DMS153 (cell line): ENCODE results near the gene WNT5B.

Experiments
- DNase-seq: peaks from one replicate; lab custom pipeline; 2025; lab: John Stamatoyannopoulos, UW

The WNT5B gene

GRCh38 chr12:1628666-1629337 lies at the start of gene WNT5B:
Gene WNT5B (plus strand): TSS chr12:1629231. CDS start chr12:1631355, 2,124 bp downstream.
- DNase-seq: no peak

DNA sequence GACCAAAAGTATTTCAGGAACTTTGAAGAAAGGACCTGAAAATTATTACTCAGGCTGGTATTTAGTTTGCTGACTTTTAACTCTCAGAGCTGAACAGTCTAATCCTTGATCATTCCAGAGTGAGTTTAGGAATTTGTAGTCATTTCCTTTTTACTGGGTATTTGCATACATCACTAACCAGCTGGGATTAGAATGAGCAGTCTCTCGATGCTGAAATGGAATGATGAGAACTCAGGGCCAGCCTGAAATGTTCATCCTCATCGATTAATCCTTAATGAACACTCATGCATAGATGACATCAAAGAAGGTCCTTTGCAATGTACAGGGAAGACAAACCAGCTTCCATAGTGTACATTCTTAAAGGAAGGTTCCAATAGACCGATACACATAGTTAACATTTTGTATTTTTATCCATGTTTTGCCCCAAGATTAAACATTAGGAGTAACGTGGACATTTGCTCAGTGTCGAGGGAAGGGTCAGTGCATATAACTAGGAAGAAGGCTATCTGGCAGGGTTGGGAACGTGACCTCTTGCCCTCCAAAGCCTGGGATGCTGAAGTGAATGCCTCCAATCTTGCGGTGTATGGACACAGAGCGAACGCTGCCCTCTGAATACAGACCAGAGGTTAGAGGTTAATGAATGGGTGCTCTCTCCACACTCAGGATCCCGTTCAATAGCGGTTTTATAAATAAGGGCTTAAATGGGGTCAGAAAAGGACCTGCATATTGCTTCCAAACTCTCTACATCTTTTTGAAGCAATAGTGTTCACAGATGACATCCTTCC lies 49.2 kb upstream of the WNT5B start:
- DNase-seq: no peak

DNA sequence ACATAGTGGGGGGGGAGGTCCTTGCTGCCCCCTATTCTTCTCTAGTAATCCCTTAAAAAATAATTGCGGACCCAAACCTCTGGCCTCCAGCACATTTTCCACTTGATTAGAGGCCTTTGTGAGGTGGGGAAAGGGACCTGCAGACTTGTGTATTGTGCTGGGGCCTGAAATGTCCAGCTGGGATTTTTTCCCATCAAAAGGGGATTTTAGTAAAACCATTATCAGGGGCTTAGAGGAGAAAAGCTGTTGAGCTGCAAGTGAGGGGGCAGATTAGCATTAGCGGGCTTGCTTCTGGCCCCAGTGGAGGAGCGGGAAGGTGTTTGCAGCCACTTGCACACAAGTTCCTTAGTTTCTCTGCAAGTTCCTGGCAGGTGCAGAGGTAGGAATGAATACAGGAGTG lies 48.5 kb upstream of the WNT5B start:
- no peak for DNase-seq

- no peak for DNase-seq
These were observed 46.9 kb upstream of the WNT5B start for GRCh38 chr12:1581973-1582708.

- no peak for DNase-seq
These were observed 46.4 kb upstream of the WNT5B start for GRCh38 chr12:1582709-1583050.

GRCh38 chr12:1583421-1584078 lies 45.5 kb upstream of the WNT5B start:
- peak; percentile 79 for DNase-seq

DNA sequence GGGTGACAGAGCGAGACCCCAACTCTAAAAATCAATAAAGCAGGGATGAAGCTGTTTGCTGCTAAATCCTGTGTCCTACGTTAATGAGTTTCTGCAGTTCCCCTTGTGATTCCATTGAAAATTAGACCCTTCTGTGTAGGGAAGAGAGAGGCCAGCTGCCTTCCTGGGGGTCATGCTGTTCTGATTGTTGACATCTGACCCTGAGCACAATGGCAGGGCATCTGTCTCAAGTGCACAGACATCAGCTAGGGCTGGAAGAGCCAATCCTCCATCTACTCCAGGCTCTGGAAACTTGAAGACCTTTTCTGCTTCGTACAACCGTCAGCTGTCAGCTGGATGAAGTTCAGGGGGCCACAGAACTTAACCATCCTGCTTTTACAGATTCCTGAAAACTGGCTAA lies 44.7 kb upstream of the WNT5B start:
- DNase-seq: no peak

GRCh38 chr12:1587927-1588574 lies 41.0 kb upstream of the WNT5B start:
- DNase-seq: no peak

DNA sequence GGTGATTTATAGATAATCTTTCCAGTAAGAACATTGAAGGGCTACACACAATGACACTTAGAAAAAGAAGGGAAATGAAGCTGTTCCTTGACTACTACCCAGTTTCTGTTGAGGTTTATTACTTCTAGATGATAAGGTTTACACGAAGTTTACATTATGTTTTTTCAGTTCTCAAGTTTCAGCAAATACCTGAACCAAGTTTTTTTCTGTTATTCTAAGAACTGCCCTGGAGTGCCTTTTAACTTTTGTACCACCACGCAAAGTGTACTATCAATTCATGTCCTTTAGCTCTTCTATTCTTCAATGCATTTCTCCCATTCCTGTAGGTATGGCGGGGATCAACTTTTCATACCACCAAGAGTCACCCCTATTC lies 40.5 kb upstream of the WNT5B start:
- DNase-seq: no peak

DNA sequence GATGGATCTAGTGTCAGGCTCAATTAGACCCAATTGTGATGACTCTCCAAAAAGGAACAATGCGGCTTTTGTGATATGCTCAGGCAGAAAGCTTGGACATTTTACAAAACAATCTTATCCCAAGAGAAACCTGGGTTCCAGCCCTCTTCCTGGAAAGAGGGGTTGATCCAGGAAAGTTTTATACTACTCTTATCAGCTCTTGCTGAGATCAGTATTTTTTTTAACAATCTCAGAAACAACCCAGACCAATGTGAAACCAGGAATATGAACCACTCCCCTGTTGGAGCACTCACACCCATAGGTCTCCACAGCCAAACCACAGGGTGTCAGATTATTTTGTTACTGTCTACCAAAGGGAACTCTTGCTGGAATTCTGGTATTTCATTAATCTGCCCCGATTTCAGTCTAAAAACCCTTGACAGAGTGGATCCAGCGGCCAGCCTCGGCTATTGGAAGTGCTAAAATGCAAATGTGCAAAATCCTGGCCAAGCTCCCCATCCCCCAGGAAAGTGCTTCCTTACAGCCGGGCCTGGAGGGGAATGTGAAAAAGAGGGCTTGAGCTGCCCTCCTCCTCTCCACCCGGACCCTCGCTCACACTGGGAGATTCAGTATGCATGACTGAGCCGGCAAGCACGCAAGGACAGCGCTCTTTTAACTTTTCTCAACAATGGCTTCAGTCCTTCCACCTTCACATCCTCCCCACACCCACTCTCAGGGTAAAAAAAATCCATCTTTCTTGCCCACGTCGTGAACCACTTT lies 38.6 kb upstream of the WNT5B start:
- no peak for DNase-seq

DNA sequence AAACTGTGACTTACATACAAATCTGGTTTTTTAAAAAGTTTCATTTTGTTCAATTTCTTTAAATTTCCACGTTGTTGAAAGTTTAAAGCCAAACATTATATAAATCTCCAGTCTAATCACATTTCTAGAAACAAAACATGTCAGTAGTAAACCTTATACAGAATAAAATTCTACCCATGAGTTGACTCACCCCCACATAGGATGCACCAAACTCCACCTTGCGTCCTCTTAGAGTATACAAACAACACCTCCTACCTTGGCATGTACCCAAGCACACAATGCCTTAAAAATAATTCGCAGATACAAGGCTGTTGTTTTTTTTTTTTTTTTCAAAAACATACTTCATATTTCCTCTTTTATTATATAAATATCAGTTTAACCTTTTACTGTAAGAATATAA lies 38.0 kb upstream of the WNT5B start:
- DNase-seq: no peak

- DNase-seq: no peak
These were observed 37.5 kb upstream of the WNT5B start for GRCh38 chr12:1591543-1591942.

GRCh38 chr12:1592444-1593173 lies 36.4 kb upstream of the WNT5B start:
- peak; percentile 26 for DNase-seq

DNA sequence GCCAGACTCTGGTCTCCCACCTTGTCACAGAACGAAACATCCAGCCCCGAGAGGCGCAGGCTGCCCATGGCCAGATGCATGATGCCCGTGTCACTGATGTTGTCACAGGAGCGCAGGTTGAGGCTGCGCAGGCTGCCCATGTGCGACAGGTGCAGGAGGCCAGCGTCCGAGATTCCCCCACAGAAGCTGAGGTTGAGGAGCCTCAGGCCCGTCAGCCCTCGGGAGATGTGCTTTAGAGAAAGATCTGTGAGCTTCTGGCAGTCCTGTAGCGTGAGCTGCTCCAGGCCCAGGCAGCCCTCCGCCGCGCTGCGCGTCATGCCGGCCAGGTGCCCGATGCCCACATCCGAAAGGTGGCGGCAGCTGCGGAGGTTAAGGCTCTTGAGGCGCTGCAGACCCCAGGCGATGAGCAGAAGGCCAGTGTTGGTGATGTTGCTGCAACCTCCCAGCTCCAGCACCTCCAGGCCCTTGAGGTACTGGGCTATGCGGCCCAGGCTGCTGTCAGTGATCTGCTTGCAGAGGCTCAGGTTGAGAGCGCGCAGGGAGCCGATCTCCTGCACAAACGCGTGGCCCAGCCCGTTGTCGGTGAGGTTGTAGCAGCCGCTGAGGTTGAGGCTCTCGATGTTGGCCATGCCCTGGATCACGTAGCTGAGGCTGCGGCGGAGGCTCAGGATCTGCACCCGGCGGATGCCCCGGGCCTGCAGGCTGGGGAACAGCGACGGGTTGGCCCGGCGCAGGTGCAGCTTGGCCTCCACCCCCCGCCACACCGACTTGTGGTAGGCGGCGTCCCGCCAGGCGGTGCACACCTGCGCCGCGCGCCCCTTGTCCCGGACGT lies 35.6 kb upstream of the WNT5B start:
- DNase-seq: no peak

DNA sequence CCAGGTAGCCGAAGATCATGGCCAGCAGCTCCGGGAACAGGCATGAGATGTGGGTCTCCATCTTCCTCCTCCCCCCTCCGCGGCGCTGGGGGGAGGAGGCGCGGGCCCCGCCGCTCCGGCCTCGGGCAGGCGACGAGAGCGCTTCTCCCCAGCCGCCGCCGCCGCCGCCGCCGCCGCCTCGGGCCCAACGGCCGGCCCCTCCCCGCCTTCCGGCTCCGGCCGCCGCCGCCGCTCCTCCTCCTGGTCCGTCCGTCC lies 35.1 kb upstream of the WNT5B start:
- DNase-seq: no peak

DNA sequence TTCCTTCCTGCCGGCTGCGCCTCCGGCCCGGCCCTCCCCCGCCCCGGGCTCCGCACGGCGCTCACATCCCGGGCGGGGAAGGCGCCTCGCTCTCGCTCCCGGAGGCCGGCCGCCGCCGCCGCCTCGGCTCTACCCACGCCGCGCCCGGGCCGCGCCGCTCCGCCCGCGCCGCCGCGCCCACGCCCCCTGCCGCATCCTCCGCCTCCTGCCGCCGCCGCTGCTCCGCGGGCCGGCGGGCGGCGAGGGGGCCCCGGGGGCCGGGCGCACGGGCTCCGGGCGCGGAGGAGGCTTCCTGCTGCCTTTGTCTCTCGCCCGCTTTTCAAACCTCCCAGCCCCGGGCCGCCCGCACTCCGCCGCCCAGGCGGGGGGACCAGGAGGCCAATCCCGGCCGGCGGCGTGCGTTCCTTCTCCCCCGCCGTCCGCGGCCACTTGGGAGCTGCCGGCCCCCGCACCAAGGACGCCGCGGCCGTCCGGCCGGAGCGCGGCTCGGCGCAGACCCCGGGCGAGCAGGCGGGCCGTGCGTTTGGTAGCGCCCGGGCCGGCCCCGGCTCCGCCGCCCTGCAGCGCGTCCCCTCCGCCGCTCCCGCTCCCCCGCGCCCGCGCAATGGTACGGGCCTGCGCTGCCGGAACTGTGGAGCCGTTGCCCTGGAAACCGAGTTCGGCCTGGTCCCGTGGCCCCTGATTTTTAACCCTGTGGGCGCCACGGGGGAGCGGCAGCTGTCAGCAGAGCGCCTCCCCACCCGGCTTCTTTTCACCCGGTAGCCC lies 34.6 kb upstream of the WNT5B start, which contains the start of gene FBXL14:
Gene FBXL14 (minus strand): TSS at position 321 of the 765 bp plus-strand sequence. CDS start 515 bp downstream, outside the sequence.
- DNase-seq: no peak

GRCh38 chr12:1595026-1595561 lies 33.9 kb upstream of the WNT5B start:
- no peak for DNase-seq

DNA sequence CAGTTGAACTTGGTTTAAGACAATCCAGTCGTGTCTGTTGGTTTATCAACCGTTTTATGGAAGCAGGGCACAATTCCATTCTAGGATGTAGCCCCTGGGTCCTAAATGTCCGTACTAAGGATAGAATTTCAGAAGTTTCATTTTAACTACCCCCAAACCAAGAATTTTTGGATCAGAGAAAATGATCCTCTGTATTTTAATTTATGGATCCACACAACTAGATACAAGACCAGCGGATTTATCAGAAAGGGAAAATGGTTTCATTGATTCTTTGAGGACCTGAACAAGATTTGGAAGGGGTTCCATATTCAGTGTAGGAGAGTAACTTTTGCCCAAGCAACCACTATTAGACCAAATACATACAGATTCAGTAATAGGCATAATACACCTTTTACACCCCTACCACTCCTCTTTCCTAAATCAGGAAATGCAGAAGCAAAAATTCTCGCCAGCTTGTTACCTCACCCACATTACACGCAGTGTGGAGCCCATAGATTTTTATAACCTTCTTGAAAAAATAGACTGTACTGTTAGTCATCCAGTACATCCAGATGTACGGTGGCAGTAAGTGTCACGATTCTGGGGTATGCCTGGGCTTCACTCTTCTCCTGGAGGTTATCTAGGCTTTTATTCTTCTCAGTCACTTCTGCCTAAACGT lies 33.2 kb upstream of the WNT5B start:
- no peak for DNase-seq
